Measurements from ENCODE around the gene ZNF775.

GRCh38 chr7:150338166-150338829 lies 40.8 kb upstream of the ZNF775 start:
- TF ChIP-seq SUZ12 (IDR thresholded peaks at IDR 0.05; ENCODE audit: extremely low read depth, insufficient read depth, insufficient read length) (no peak), YY1 (IDR thresholded peaks at IDR 0.05; ENCODE audit: insufficient read depth, insufficient read length) (no peak)

All from NT2/D1 (cell line).